Measurements from ENCODE around the gene MOB4.
"Not testable (repeated sequence)": the region's sequence is repeated elsewhere in the genome, so short reads cannot be mapped to it uniquely, and the experiment has no call there.

MOB4 gene

GRCh38 chr2:197515739-197516392, at the start of gene MOB4:
MOB4 (plus strand) TSS chr2:197516066; CDS start chr2:197516087, 21 bp downstream.
- no peaks in the 10 kb centered on the region for H3K9me3 Mint-ChIP-seq
- peak within 1 kb of the TSS; percentile 92 for H3K27ac Mint-ChIP-seq
- peaks cover 51% of the 10 kb centered on the region for H3K4me1 Mint-ChIP-seq (ENCODE audit: low read depth)
- peak; percentile 96 for DNase-seq
- H3K27me3 Mint-ChIP-seq: no peaks in the 10 kb centered on the region
- H3K36me3 Mint-ChIP-seq (ENCODE audit: low read depth): peaks cover 39% of the 10 kb centered on the region
- H3K4me3 Mint-ChIP-seq: peak within 1 kb of the TSS; percentile 90

DNA sequence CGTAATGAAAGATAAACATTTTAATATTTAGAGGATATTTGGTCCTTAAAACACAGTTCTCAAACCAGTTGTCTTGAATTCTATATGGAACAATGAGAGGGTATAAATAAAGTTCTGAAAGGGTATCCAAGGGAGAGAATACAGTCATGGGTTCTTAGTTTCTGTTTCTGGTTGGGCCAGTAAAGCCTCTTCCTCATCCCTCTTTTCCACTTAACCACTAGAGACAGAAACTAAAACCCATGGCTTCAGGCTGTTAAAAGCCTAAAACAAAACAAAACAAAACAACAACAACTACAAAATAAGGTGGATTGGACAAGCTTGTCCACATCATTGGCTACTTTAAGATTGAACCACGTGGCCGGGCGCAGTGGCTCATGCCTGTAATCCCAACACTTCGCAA, 43.7 kb upstream of the MOB4 start:
- no peak overlapping the region for H3K4me3 Mint-ChIP-seq
- H3K9me3 Mint-ChIP-seq: no peaks in the 10 kb centered on the region
- no peaks in the 10 kb centered on the region for H3K4me1 Mint-ChIP-seq (ENCODE audit: low read depth)
- peak overlapping the region; percentile 64 for H3K27ac Mint-ChIP-seq
- DNase-seq: no peak
- H3K36me3 Mint-ChIP-seq (ENCODE audit: low read depth): peaks cover 84% of the 10 kb centered on the region
- no peaks in the 10 kb centered on the region for H3K27me3 Mint-ChIP-seq

- Mint-ChIP-seq H3K27ac (peak overlapping the region; percentile 45), H3K9me3 (no peaks in the 10 kb centered on the region), H3K36me3 (ENCODE audit: low read depth) (peaks cover 81% of the 10 kb centered on the region), H3K4me3 (no peak overlapping the region), H3K4me1 (ENCODE audit: low read depth) (no peaks in the 10 kb centered on the region), H3K27me3 (no peaks in the 10 kb centered on the region)
- no peak for DNase-seq
These were observed 38.1 kb upstream of the MOB4 start for GRCh38 chr2:197477797-197478196.

- DNase-seq: no peak
- Mint-ChIP-seq H3K4me3 (no peak overlapping the region), H3K9me3 (peaks cover 11% of the 10 kb centered on the region), H3K27ac (no peak overlapping the region), H3K27me3 (no peaks in the 10 kb centered on the region), H3K4me1 (ENCODE audit: low read depth) (peaks cover 5% of the 10 kb centered on the region), H3K36me3 (ENCODE audit: low read depth) (peaks cover 84% of the 10 kb centered on the region)
These were observed 35.5 kb upstream of the MOB4 start for GRCh38 chr2:197480165-197481036.

DNA sequence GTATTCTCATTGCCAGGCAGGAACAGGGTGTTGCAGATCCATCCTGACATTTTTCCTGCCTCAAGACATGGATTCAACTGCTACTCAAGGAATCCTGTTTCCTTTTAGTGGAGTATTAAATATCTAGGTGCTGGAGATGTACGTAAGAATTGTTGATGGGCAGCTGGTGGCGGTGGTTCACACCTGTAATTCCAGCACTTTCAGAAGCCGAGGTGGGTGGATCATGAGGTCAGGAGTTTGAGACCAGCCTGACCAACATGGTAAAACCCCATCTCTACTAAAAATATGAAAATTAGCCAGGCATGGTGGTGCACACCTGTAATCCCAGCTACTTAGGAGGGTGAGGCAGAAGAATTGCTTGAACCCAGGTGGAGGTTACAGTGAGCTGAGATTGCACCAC, 31.6 kb upstream of the MOB4 start:
- H3K27me3 Mint-ChIP-seq: not testable (repeated sequence)

GRCh38 chr2:197486175-197486574, 29.7 kb upstream of the MOB4 start:
- Mint-ChIP-seq H3K36me3 (ENCODE audit: low read depth) (peaks cover 97% of the 10 kb centered on the region), H3K4me1 (ENCODE audit: low read depth) (peaks cover 28% of the 10 kb centered on the region), H3K27me3 (no peaks in the 10 kb centered on the region), H3K4me3 (no peak overlapping the region), H3K27ac (peak overlapping the region; percentile 85), H3K9me3 (peaks cover 15% of the 10 kb centered on the region)
- no peak for DNase-seq

More for the DNA sequence above, 31.6 kb upstream of the MOB4 start:
- H3K36me3 Mint-ChIP-seq (ENCODE audit: low read depth): peaks cover 94% of the 10 kb centered on the region
- peaks cover 24% of the 10 kb centered on the region for H3K4me1 Mint-ChIP-seq (ENCODE audit: low read depth)
- peak overlapping the region; percentile 73 for H3K27ac Mint-ChIP-seq
- H3K4me3 Mint-ChIP-seq, DNase-seq: not testable (repeated sequence)
- peaks cover 15% of the 10 kb centered on the region for H3K9me3 Mint-ChIP-seq

DNA sequence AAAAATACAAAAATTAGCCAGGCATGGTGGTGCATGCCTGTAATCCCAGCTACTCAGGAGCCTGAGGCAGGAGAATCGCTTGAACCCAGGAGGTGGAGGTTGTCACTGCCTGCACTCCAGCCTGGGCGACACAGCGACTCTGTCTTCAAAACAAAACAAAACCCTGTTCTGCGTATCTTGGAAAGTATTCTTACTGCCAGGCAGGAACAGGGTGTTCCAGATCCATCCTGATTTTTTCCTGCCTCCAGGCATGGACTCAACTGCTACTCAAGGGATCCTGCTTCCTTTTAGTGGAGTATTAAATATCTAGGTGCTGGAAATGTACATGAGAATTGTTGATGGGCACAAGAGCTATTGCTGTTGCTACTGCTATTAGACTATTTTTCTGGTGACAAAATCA, 28.5 kb upstream of the MOB4 start:
- H3K4me1 Mint-ChIP-seq (ENCODE audit: low read depth): peaks cover 35% of the 10 kb centered on the region
- peaks cover 98% of the 10 kb centered on the region for H3K36me3 Mint-ChIP-seq (ENCODE audit: low read depth)
- peaks cover 15% of the 10 kb centered on the region for H3K9me3 Mint-ChIP-seq
- no peak overlapping the region for H3K4me3 Mint-ChIP-seq
- DNase-seq: no peak
- peak overlapping the region; percentile 68 for H3K27ac Mint-ChIP-seq
- H3K27me3 Mint-ChIP-seq: no peaks in the 10 kb centered on the region

- H3K27me3 Mint-ChIP-seq: no peaks in the 10 kb centered on the region
- H3K4me1 Mint-ChIP-seq (ENCODE audit: low read depth): peaks cover 53% of the 10 kb centered on the region
- peaks cover 95% of the 10 kb centered on the region for H3K36me3 Mint-ChIP-seq (ENCODE audit: low read depth)
- H3K27ac Mint-ChIP-seq: peak overlapping the region; percentile 97
- DNase-seq: no peak
- no peaks in the 10 kb centered on the region for H3K9me3 Mint-ChIP-seq
- H3K4me3 Mint-ChIP-seq: peak overlapping the region; percentile 97
These were observed 20.3 kb upstream of the MOB4 start for GRCh38 chr2:197495433-197496134.

DNA sequence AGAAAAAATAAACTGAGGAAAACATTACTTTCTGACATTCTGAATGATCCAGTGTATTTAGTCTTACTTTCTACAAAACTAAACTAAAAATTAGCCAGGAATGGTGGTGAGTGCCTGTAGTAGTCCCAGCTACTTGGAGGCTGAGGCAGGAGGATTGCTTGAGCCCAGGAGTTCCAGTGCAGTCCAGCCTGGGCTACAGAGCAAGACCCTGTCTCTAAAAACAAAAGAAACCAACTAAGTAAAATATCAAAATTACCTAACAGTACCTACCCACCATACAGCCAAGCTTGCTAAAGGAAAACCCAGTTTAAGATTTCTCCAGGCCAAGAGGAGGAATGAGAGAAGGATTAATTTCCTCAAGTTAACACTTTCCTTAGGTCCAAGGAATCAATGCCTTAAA, 19.2 kb upstream of the MOB4 start:
- Mint-ChIP-seq H3K4me1 (ENCODE audit: low read depth) (peaks cover 48% of the 10 kb centered on the region), H3K27ac (peak overlapping the region; percentile 97), H3K4me3 (peak overlapping the region; percentile 97)

GRCh38 chr2:197497326-197497725, 18.5 kb upstream of the MOB4 start:
- Mint-ChIP-seq H3K9me3 (no peaks in the 10 kb centered on the region), H3K27me3 (no peaks in the 10 kb centered on the region), H3K4me3 (peak overlapping the region; percentile 97), H3K4me1 (ENCODE audit: low read depth) (peaks cover 50% of the 10 kb centered on the region), H3K36me3 (ENCODE audit: low read depth) (peaks cover 95% of the 10 kb centered on the region), H3K27ac (peak overlapping the region; percentile 97)
- no peak for DNase-seq

More for the DNA sequence above, 19.2 kb upstream of the MOB4 start:
- DNase-seq: no peak
- H3K9me3 Mint-ChIP-seq: no peaks in the 10 kb centered on the region
- H3K36me3 Mint-ChIP-seq (ENCODE audit: low read depth): peaks cover 95% of the 10 kb centered on the region
- H3K27me3 Mint-ChIP-seq: no peaks in the 10 kb centered on the region

DNA sequence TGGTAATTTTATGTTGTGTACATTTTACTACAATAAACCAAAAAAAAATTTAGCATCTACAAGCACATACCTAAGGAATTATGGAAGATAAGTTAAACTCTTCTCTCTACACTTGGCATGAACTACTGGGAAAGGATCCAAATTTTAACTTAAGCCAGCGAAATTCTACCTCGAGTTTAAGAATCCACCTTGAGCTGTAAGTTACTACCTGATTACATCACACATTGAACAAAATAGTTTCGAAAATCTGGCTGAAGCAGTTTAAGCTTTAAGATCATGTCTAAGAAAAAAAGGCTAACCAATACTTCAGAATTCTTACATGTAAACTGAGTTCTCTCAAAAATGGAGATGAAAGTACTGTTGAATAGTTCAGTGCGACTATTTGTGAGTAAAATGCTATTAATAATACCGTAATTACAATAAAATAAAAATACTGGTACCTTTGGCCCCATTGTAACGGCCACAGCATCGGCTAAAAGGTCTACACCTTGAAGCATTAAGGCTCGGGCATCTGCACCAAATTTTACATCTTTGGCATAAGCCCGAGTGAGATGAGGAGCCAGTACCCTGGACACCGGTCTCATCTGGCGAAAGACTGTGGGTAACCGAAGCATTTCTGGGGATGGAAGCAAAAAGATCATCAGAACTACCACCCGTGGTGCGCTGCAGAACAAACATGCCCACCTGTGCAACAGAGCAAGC, 17.5 kb upstream of the MOB4 start:
- no peaks in the 10 kb centered on the region for H3K9me3 Mint-ChIP-seq
- H3K27me3 Mint-ChIP-seq: no peaks in the 10 kb centered on the region
- peaks cover 95% of the 10 kb centered on the region for H3K36me3 Mint-ChIP-seq (ENCODE audit: low read depth)
- H3K27ac Mint-ChIP-seq: peak overlapping the region; percentile 97
- H3K4me1 Mint-ChIP-seq (ENCODE audit: low read depth): peaks cover 53% of the 10 kb centered on the region
- DNase-seq: no peak
- H3K4me3 Mint-ChIP-seq: peak overlapping the region; percentile 97

GRCh38 chr2:197498937-197499593, 16.8 kb upstream of the MOB4 start:
- H3K27ac Mint-ChIP-seq: peak overlapping the region; percentile 97
- H3K4me1 Mint-ChIP-seq (ENCODE audit: low read depth): peaks cover 53% of the 10 kb centered on the region
- peaks cover 95% of the 10 kb centered on the region for H3K36me3 Mint-ChIP-seq (ENCODE audit: low read depth)
- H3K9me3 Mint-ChIP-seq: no peaks in the 10 kb centered on the region
- DNase-seq: peak; percentile 74
- H3K27me3 Mint-ChIP-seq: no peaks in the 10 kb centered on the region
- peak overlapping the region; percentile 97 for H3K4me3 Mint-ChIP-seq

GRCh38 chr2:197499594-197500502, 16.0 kb upstream of the MOB4 start, which contains the start of the genes HSPD1 and HSPE1:
HSPD1 (minus strand) TSS chr2:197499840; CDS start chr2:197498848, 992 bp downstream.
HSPE1 (plus strand) TSS chr2:197500379; CDS start chr2:197500437, 58 bp downstream.
- H3K27ac Mint-ChIP-seq: peak within 1 kb of the TSS; percentile 97
- no peaks in the 10 kb centered on the region for H3K27me3 Mint-ChIP-seq
- H3K36me3 Mint-ChIP-seq (ENCODE audit: low read depth): peaks cover 95% of the 10 kb centered on the region
- H3K4me1 Mint-ChIP-seq (ENCODE audit: low read depth): peaks cover 54% of the 10 kb centered on the region
- peak within 1 kb of the TSS; percentile 97 for H3K4me3 Mint-ChIP-seq
- peak; percentile 97 for DNase-seq
- H3K9me3 Mint-ChIP-seq: no peaks in the 10 kb centered on the region

Measured in activated T-cell treated with anti-CD3 and anti-CD28 coated beads, Interleukin-2, amount 50 U/mL, for 24 hours (primary cell).